ENCODE measurements around the gene TBC1D5.

GRCh38 chr3:17239417-17239816 is 503.0 kb downstream of the TBC1D5 start:
- TF ChIP-seq POLR2A (IDR thresholded peaks at IDR 0.05; ENCODE audit: low read depth, low read length): no peak
- TF ChIP-seq RAD21 (IDR thresholded peaks at IDR 0.05; ENCODE audit: low read length): no peak
- TF ChIP-seq CTCF (conservative IDR thresholded peaks at IDR 0.05; ENCODE audit: low read depth, low read length): no peak
- TF ChIP-seq BHLHE40 (IDR thresholded peaks at IDR 0.05; ENCODE audit: low read depth, low read length): no peak
- TF ChIP-seq RFX5 (IDR thresholded peaks at IDR 0.05; ENCODE audit: low read depth, low read length): no peak
- no peak for TF ChIP-seq MAFK (IDR thresholded peaks at IDR 0.05; ENCODE audit: low read depth, low read length)
- no peak for TF ChIP-seq USF2 (IDR thresholded peaks at IDR 0.05; ENCODE audit: low read depth, low read length)
- TF ChIP-seq RCOR1 (IDR thresholded peaks at IDR 0.05; ENCODE audit: insufficient replicate concordance, low read length): no peak

All from IMR-90 (cell line).